Thyroid gland (tissue), 4 donors: ENCODE results near the gene CEP192. TPM values are rescaled to one million over a fixed set of nuclear protein-coding genes. Genes with fewer than 3 reads are reported as not detected.
"Not testable (repeated sequence)": the region's sequence is repeated elsewhere in the genome, so short reads cannot be mapped to it uniquely, and the experiment has no call there.

Experiments used
- DNase-seq, 2 donors: peaks; one replicate each; pipeline ENCODE4 v3.0.0-alpha.2; 2019
- H3K27ac ChIP-seq, 3 donors: fragments of 200-600 bp; sonication (generic); 1 replicate in 2 of 3; 2 replicates in 1 of 3; pipeline ENCODE4 v1.5.1; 2016 to 2019; ENCODE audit warnings: mild to moderate bottlenecking in 1 of 3, moderate library complexity in 1 of 3
- H3K27me3 ChIP-seq: fragments of 200-600 bp; sonication (generic); one replicate; pipeline ENCODE4 v1.5.1; 2019
- H3K36me3 ChIP-seq, 2 donors: fragments of 200-600 bp; sonication (generic); one replicate each; pipeline ENCODE4 v1.5.1; 2016 to 2019
- H3K4me1 ChIP-seq, 2 donors: fragments of 200-600 bp; sonication (generic); one replicate each; pipeline ENCODE4 v1.5.1; 2017 to 2019
- H3K4me3 ChIP-seq, 3 donors: fragments of 200-600 bp; sonication (generic); replicated peaks in 1 of 3; 1 replicate in 2 of 3; 2 replicates in 1 of 3; pipeline ENCODE4 v1.5.1; 2016; ENCODE audit warnings: mild to moderate bottlenecking in 1 of 3
- H3K9me3 ChIP-seq: fragments of 200-600 bp; sonication (generic); one replicate; pipeline ENCODE4 v1.5.1; 2017
- CTCF ChIP-seq, 6 experiments: fragments of 200-600 bp in 3 of 6; fragments of 450-650 bp in 3 of 6; sonication (generic) in 3 of 6; IDR thresholded peaks; one replicate each; pipeline ENCODE4 v1.5.1; 2016 to 2019; ENCODE audit warnings: antibody characterized with exemption in 6 of 6, mild to moderate bottlenecking in 2 of 6, inconsistent platforms in 1 of 6, moderate library complexity in 1 of 6
- POLR2A ChIP-seq, 2 donors: fragments of 450-650 bp; IDR thresholded peaks; one replicate each; pipeline ENCODE4 v1.6.1; 2017; ENCODE audit warnings: antibody characterized with exemption in 2 of 2, mild to moderate bottlenecking in 2 of 2, moderate library complexity in 1 of 2
- WGBS, 2 donors: methylation state at CpG; one replicate each; pipeline ENCODE4 v1.1.5; 2017; 5-methylcytosine and 5-hydroxymethylcytosine counted together
- intact Hi-C: fragments of 100-400 bp; cut with DNase I; formaldehyde crosslinking; loops from one replicate; pipeline ENCODE4 v1.15.1; 2023
- total RNA-seq, 4 donors: library from RNA; depleted of rRNA; stranded (reverse); fragments of >200 nt; gene quantifications; one replicate each; pipeline ENCODE4 v1.2.3, GENCODE V29; 2016

CEP192 gene
- total RNA-seq, 4 donors from 2014 or later = 23.8 to 36.0 (median 32.2) TPM

- H3K36me3 ChIP-seq = peaks cover 10 to 13% of the 10 kb centered on the region in 2 donors
- DNase-seq = no peak
- H3K27ac ChIP-seq = no peak overlapping the region
- no peaks in the 10 kb centered on the region for H3K27me3 ChIP-seq
- TF ChIP-seq POLR2A (IDR thresholded peaks at IDR 0.05) (no peak), CTCF (IDR thresholded peaks at IDR 0.05) (no peak)
- 84 to 94% methylated on average over 4 of the region's 4 CpGs for WGBS, 2 donors
- H3K4me3 ChIP-seq = no peak overlapping the region
- intact Hi-C loops = no loop called here
- H3K4me1 ChIP-seq = no peaks in the 10 kb centered on the region
- no peaks in the 10 kb centered on the region for H3K9me3 ChIP-seq
Measured at GRCh38 chr18:12973562-12974213, 17.5 kb upstream of the CEP192 start.

GRCh38 chr18:12975488-12975887 is 15.7 kb upstream of the CEP192 start:
- 92 to 96% methylated on average over 6 of the region's 6 CpGs for WGBS, 2 donors
- TF ChIP-seq CTCF (IDR thresholded peaks at IDR 0.05) (no peak), POLR2A (IDR thresholded peaks at IDR 0.05) (no peak)
- Histone ChIP-seq H3K9me3 (no peaks in the 10 kb centered on the region), H3K4me1 (no peaks in the 10 kb centered on the region), H3K36me3 (peaks cover 10 to 13% of the 10 kb centered on the region in 2 donors), H3K27ac (no peak overlapping the region), H3K4me3 (no peak overlapping the region), H3K27me3 (no peaks in the 10 kb centered on the region)
- no peak for DNase-seq
- intact Hi-C loops = no loop called here

GRCh38 chr18:12976305-12976704 is 14.9 kb upstream of the CEP192 start:
- Histone ChIP-seq H3K27me3 (no peaks in the 10 kb centered on the region), H3K36me3 (peaks cover 7 to 13% of the 10 kb centered on the region in 2 donors), H3K4me1 (no peaks in the 10 kb centered on the region), H3K9me3 (no peaks in the 10 kb centered on the region), H3K27ac (no peak overlapping the region), H3K4me3 (no peak overlapping the region)
- TF ChIP-seq POLR2A (IDR thresholded peaks at IDR 0.05) = no peak
- no peak for TF ChIP-seq CTCF (IDR thresholded peaks at IDR 0.05)
- DNase-seq = no peak
- intact Hi-C loops = no loop called here
- 81 to 86% methylated on average over 12 of the region's 12 CpGs for WGBS, 2 donors

DNA sequence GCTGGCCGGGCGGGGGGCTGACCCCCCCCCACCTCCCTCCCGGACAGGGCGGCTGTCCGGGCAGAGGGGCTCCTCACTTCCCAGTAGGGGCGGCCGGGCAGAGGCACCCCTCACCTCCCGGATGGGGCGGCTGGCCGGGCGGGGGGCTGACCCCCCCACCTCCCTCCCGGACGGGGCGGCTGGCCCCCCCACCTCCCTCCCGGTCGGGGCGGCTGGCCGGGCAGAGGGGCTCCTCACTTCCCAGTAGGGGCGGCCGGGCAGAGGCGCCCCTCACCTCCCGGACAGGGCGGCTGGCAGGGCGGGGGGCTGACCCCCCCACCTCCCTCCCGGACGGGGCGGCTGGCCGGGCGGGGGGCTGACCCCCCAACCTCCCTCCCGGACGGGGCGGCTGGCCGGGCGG is 11.1 kb upstream of the CEP192 start:
- H3K27me3 ChIP-seq, H3K9me3 ChIP-seq, DNase-seq, H3K4me3 ChIP-seq, H3K27ac ChIP-seq, intact Hi-C loops, H3K4me1 ChIP-seq: not testable (repeated sequence)
- H3K36me3 ChIP-seq = peaks cover 13 to 14% of the 10 kb centered on the region in 2 donors
- no CpG with 5 or more reads among the region's 34 CpGs for WGBS, 2 donors

GRCh38 chr18:12989397-12990122 is 1.6 kb upstream of the CEP192 start:
- TF ChIP-seq CTCF (IDR thresholded peaks at IDR 0.05) = no peak
- no peak overlapping the region for H3K27ac ChIP-seq
- no peak overlapping the region for H3K4me3 ChIP-seq
- WGBS, 2 donors = 92% methylated on average over 8 of the region's 8 CpGs
- no peak for DNase-seq
- no peaks in the 10 kb centered on the region for H3K9me3 ChIP-seq
- H3K27me3 ChIP-seq = no peaks in the 10 kb centered on the region
- peaks cover 14 to 15% of the 10 kb centered on the region in 2 donors for H3K4me1 ChIP-seq
- peaks cover 5 to 7% of the 10 kb centered on the region in 2 donors for H3K36me3 ChIP-seq
- intact Hi-C loops = no loop called here
